Activated CD4-positive, alpha-beta memory T cell treated with anti-CD3 and anti-CD28 coated beads, Interleukin-2, amount 10 ng/mL, durations not matched to agents 7 days and 5 days (primary cell): Measurements from ENCODE around the gene PPFIA2. TPM values are rescaled to one million over a fixed set of nuclear protein-coding genes. Genes with fewer than 3 reads are reported as not detected.

Experiments used
- CTCF ChIA-PET: fragments of 350-600 bp; sonication (Branson Sonifier 250); formaldehyde crosslinking; loops from one replicate; lab custom pipeline; 2021; ENCODE audit warnings: antibody characterized with exemption, inconsistent platforms; lab: Charles Lee
- POLR2A ChIA-PET: fragments of 350-600 bp; sonication (Branson Sonifier 250); formaldehyde crosslinking; loops from one replicate; lab custom pipeline; 2021; ENCODE audit warnings: antibody characterized with exemption; lab: Charles Lee
- DNase-seq: peaks from one replicate; pipeline ENCODE4 v3.0.0-alpha.2; 2020
- H3K27ac Mint-ChIP-seq: one replicate; pipeline ENCODE4 v1.8.0; 2021; ENCODE audit warnings: mild to moderate bottlenecking, mixed read lengths
- H3K27me3 Mint-ChIP-seq: one replicate; pipeline ENCODE4 v1.8.0; 2021; ENCODE audit warnings: mixed read lengths
- H3K36me3 Mint-ChIP-seq: one replicate; pipeline ENCODE4 v1.8.0; 2021; ENCODE audit warnings: low read depth, mixed read lengths
- H3K4me1 Mint-ChIP-seq: one replicate; pipeline ENCODE4 v1.8.0; 2021; ENCODE audit warnings: mixed read lengths
- H3K4me3 Mint-ChIP-seq: one replicate; pipeline ENCODE4 v1.8.0; 2021; ENCODE audit warnings: mild to moderate bottlenecking, mixed read lengths
- H3K9me3 Mint-ChIP-seq: one replicate; pipeline ENCODE4 v1.8.0; 2021; ENCODE audit warnings: mixed read lengths
- total RNA-seq, 2 experiments: library from RNA; stranded (reverse); gene quantifications; one replicate each; pipeline ENCODE4 v1.2.3, GENCODE V29; 2021

PPFIA2 gene
- total RNA-seq, 2 experiments from 2014 or later: not detected

- no peaks in the 10 kb centered on the region for H3K27me3 Mint-ChIP-seq
- ChIA-PET POLR2A (no interaction called here), CTCF (no interaction called here)
- no peak overlapping the region for H3K27ac Mint-ChIP-seq
- DNase-seq: no peak
- no peaks in the 10 kb centered on the region for H3K9me3 Mint-ChIP-seq
- H3K4me3 Mint-ChIP-seq: no peak overlapping the region
- no peaks in the 10 kb centered on the region for H3K4me1 Mint-ChIP-seq
- no peaks in the 10 kb centered on the region for H3K36me3 Mint-ChIP-seq
These were observed 185.9 kb downstream of the PPFIA2 start for GRCh38 chr12:81573228-81573627.

- Mint-ChIP-seq H3K27ac (no peak overlapping the region), H3K27me3 (no peaks in the 10 kb centered on the region), H3K36me3 (no peaks in the 10 kb centered on the region), H3K4me3 (no peak overlapping the region), H3K9me3 (no peaks in the 10 kb centered on the region), H3K4me1 (no peaks in the 10 kb centered on the region)
- no peak for DNase-seq
- CTCF ChIA-PET: no interaction called here
- POLR2A ChIA-PET: no interaction called here
These were observed 186.7 kb downstream of the PPFIA2 start for GRCh38 chr12:81572411-81572810.

GRCh38 chr12:81570234-81570633 lies 188.9 kb downstream of the PPFIA2 start:
- Mint-ChIP-seq H3K4me1 (no peaks in the 10 kb centered on the region), H3K4me3 (no peak overlapping the region), H3K9me3 (peaks cover 2% of the 10 kb centered on the region), H3K36me3 (no peaks in the 10 kb centered on the region), H3K27ac (no peak overlapping the region), H3K27me3 (no peaks in the 10 kb centered on the region)
- CTCF ChIA-PET: no interaction called here
- no peak for DNase-seq
- POLR2A ChIA-PET: no interaction called here

GRCh38 chr12:81564237-81564636 lies 194.9 kb downstream of the PPFIA2 start:
- no peaks in the 10 kb centered on the region for H3K27me3 Mint-ChIP-seq
- POLR2A ChIA-PET: no interaction called here
- H3K9me3 Mint-ChIP-seq: peaks cover 3% of the 10 kb centered on the region
- no peaks in the 10 kb centered on the region for H3K36me3 Mint-ChIP-seq
- H3K4me1 Mint-ChIP-seq: no peaks in the 10 kb centered on the region
- no peak overlapping the region for H3K27ac Mint-ChIP-seq
- DNase-seq: no peak
- H3K4me3 Mint-ChIP-seq: no peak overlapping the region
- CTCF ChIA-PET: no interaction called here

- no peak overlapping the region for H3K4me3 Mint-ChIP-seq
- no peak overlapping the region for H3K27ac Mint-ChIP-seq
- H3K36me3 Mint-ChIP-seq: no peaks in the 10 kb centered on the region
- ChIA-PET CTCF (no interaction called here), POLR2A (no interaction called here)
- no peak for DNase-seq
- H3K4me1 Mint-ChIP-seq: no peaks in the 10 kb centered on the region
- H3K9me3 Mint-ChIP-seq: no peaks in the 10 kb centered on the region
- H3K27me3 Mint-ChIP-seq: no peaks in the 10 kb centered on the region
These were observed 201.1 kb downstream of the PPFIA2 start for GRCh38 chr12:81558031-81558430.

- DNase-seq: no peak
- Mint-ChIP-seq H3K36me3 (no peaks in the 10 kb centered on the region), H3K4me1 (no peaks in the 10 kb centered on the region), H3K9me3 (no peaks in the 10 kb centered on the region), H3K27me3 (no peaks in the 10 kb centered on the region), H3K4me3 (no peak overlapping the region), H3K27ac (no peak overlapping the region)
- ChIA-PET POLR2A (no interaction called here), CTCF (no interaction called here)
These were observed 212.3 kb downstream of the PPFIA2 start for GRCh38 chr12:81546811-81547210.

- Mint-ChIP-seq H3K27me3 (no peaks in the 10 kb centered on the region), H3K36me3 (no peaks in the 10 kb centered on the region), H3K27ac (no peak overlapping the region), H3K4me1 (no peaks in the 10 kb centered on the region), H3K9me3 (no peaks in the 10 kb centered on the region), H3K4me3 (no peak overlapping the region)
- CTCF ChIA-PET: no interaction called here
- POLR2A ChIA-PET: no interaction called here
- no peak for DNase-seq
These were observed 215.5 kb downstream of the PPFIA2 start for GRCh38 chr12:81543621-81544139.

GRCh38 chr12:81542065-81543010 lies 216.8 kb downstream of the PPFIA2 start:
- H3K4me1 Mint-ChIP-seq: no peaks in the 10 kb centered on the region
- H3K36me3 Mint-ChIP-seq: no peaks in the 10 kb centered on the region
- CTCF ChIA-PET: no interaction called here
- POLR2A ChIA-PET: no interaction called here
- no peak overlapping the region for H3K4me3 Mint-ChIP-seq
- H3K27ac Mint-ChIP-seq: no peak overlapping the region
- DNase-seq: no peak
- no peaks in the 10 kb centered on the region for H3K9me3 Mint-ChIP-seq
- H3K27me3 Mint-ChIP-seq: no peaks in the 10 kb centered on the region

GRCh38 chr12:81541121-81541520 lies 218.0 kb downstream of the PPFIA2 start:
- no peaks in the 10 kb centered on the region for H3K9me3 Mint-ChIP-seq
- H3K27me3 Mint-ChIP-seq: no peaks in the 10 kb centered on the region
- H3K27ac Mint-ChIP-seq: no peak overlapping the region
- ChIA-PET CTCF (no interaction called here), POLR2A (no interaction called here)
- H3K4me3 Mint-ChIP-seq: no peak overlapping the region
- no peaks in the 10 kb centered on the region for H3K4me1 Mint-ChIP-seq
- no peak for DNase-seq
- H3K36me3 Mint-ChIP-seq: no peaks in the 10 kb centered on the region

GRCh38 chr12:81539279-81539678 lies 219.9 kb downstream of the PPFIA2 start:
- CTCF ChIA-PET: no interaction called here
- Mint-ChIP-seq H3K4me3 (no peak overlapping the region), H3K27ac (no peak overlapping the region), H3K36me3 (no peaks in the 10 kb centered on the region), H3K4me1 (no peaks in the 10 kb centered on the region), H3K27me3 (no peaks in the 10 kb centered on the region), H3K9me3 (no peaks in the 10 kb centered on the region)
- DNase-seq: no peak
- POLR2A ChIA-PET: no interaction called here

GRCh38 chr12:81533054-81533453 lies 226.1 kb downstream of the PPFIA2 start:
- Mint-ChIP-seq H3K36me3 (no peaks in the 10 kb centered on the region), H3K9me3 (no peaks in the 10 kb centered on the region), H3K27ac (no peak overlapping the region), H3K4me1 (no peaks in the 10 kb centered on the region), H3K27me3 (no peaks in the 10 kb centered on the region), H3K4me3 (no peak overlapping the region)
- no peak for DNase-seq
- CTCF ChIA-PET: no interaction called here
- POLR2A ChIA-PET: no interaction called here

- Mint-ChIP-seq H3K27me3 (no peaks in the 10 kb centered on the region), H3K27ac (no peak overlapping the region), H3K4me3 (no peak overlapping the region), H3K36me3 (no peaks in the 10 kb centered on the region), H3K9me3 (no peaks in the 10 kb centered on the region), H3K4me1 (no peaks in the 10 kb centered on the region)
- no peak for DNase-seq
- ChIA-PET POLR2A (no interaction called here), CTCF (no interaction called here)
These were observed 228.8 kb downstream of the PPFIA2 start for GRCh38 chr12:81530352-81530751.

GRCh38 chr12:81520064-81520945 lies 238.8 kb downstream of the PPFIA2 start:
- no peak for DNase-seq
- H3K4me1 Mint-ChIP-seq: peaks cover 5% of the 10 kb centered on the region
- H3K27ac Mint-ChIP-seq: no peak overlapping the region
- peak overlapping the region; percentile 13 for H3K4me3 Mint-ChIP-seq
- no peaks in the 10 kb centered on the region for H3K27me3 Mint-ChIP-seq
- ChIA-PET POLR2A (no interaction called here), CTCF (no interaction called here)
- peaks cover 2% of the 10 kb centered on the region for H3K9me3 Mint-ChIP-seq
- no peaks in the 10 kb centered on the region for H3K36me3 Mint-ChIP-seq
